Muscle of leg (tissue), 11 donors: ENCODE measurements around the gene DUSP16. TPM values are rescaled to one million over a fixed set of nuclear protein-coding genes. Genes with fewer than 3 reads are reported as not detected.
A peak's percentile ranks its signal among the peaks of the same experiment; 100 is the strongest.
"Not testable (repeated sequence)": the region's sequence is repeated elsewhere in the genome, so short reads cannot be mapped to it uniquely, and the experiment has no call there.

ENCODE experiments used
- DNase-seq: peaks from one replicate; pipeline ENCODE4 v3.0.0; 2013
- H3K27ac ChIP-seq: one replicate; pipeline ENCODE4 v1.5.1; 2013; ENCODE audit warnings: mild to moderate bottlenecking, low read length, control low read depth
- H3K27me3 ChIP-seq: one replicate; pipeline ENCODE4 v1.6.1; 2013; ENCODE audit warnings: low read length; ENCODE audit not compliant: control insufficient read depth, insufficient read depth
- H3K36me3 ChIP-seq: one replicate; pipeline ENCODE4 v1.6.1; 2013; ENCODE audit warnings: low read length; ENCODE audit not compliant: control insufficient read depth, insufficient read depth
- H3K4me1 ChIP-seq: one replicate; pipeline ENCODE4 v1.6.1; 2013; ENCODE audit warnings: low read length; ENCODE audit not compliant: control insufficient read depth, insufficient read depth
- H3K4me3 ChIP-seq: one replicate; pipeline ENCODE4 v1.5.1; 2013; ENCODE audit warnings: low read length, control low read depth
- H3K9me3 ChIP-seq: replicated peaks from 2 replicates; pipeline ENCODE4 v1.6.1; 2013; ENCODE audit warnings: low read depth, low read length; ENCODE audit not compliant: control insufficient read depth
- WGBS: methylation state at CpG from one replicate; pipeline ENCODE4 v1.1.5; 2013; ENCODE audit warnings: missing lambda C conversion rate; ENCODE audit not compliant: insufficient coverage; 5-methylcytosine and 5-hydroxymethylcytosine counted together
- polyA plus RNA-seq, 8 donors: library from polyadenylated mRNA; unstranded; fragments of 120-200 nt; gene quantifications; one replicate each; pipeline versions ENCODE4 v1.2.1 to v1.2.3, GENCODE V29; 2013; ENCODE audit warnings: inconsistent platforms in 1 of 8, low replicate concordance in 1 of 8; ENCODE audit not compliant: insufficient read length in 8 of 8, insufficient read depth in 1 of 8
- total RNA-seq: library from RNA; stranded (reverse); fragments of 120-200 nt; gene quantifications from one replicate; pipeline ENCODE4 v1.2.4, GENCODE V29; 2013

Gene DUSP16
- total and polyA plus RNA-seq, 9 donors: 18.2 to 34.1 (median 25.9) TPM

GRCh38 chr12:12585115-12585863 lies 22.6 kb upstream of the DUSP16 start:
- H3K36me3 ChIP-seq: no peaks in the 10 kb centered on the region

GRCh38 chr12:12583510-12584178 lies 21.0 kb upstream of the DUSP16 start:
- H3K27me3 ChIP-seq: no peaks in the 10 kb centered on the region
- no peaks in the 10 kb centered on the region for H3K36me3 ChIP-seq
- H3K4me1 ChIP-seq: no peaks in the 10 kb centered on the region
- no CpG with 5 or more reads among the region's 5 CpGs for WGBS
- no peaks in the 10 kb centered on the region for H3K9me3 ChIP-seq
- no peak overlapping the region for H3K27ac ChIP-seq
- DNase-seq: no peak
- H3K4me3 ChIP-seq: no peak overlapping the region

More at GRCh38 chr12:12585115-12585863, 22.6 kb upstream of the DUSP16 start:
- Histone ChIP-seq H3K9me3 (no peaks in the 10 kb centered on the region), H3K4me3 (no peak overlapping the region), H3K4me1 (no peaks in the 10 kb centered on the region), H3K27ac (no peak overlapping the region), H3K27me3 (peaks cover 2% of the 10 kb centered on the region)
- no peak for DNase-seq
- 80% methylated on average over 1 of the region's 2 CpGs for whole genome bisulfite sequencing

DNA sequence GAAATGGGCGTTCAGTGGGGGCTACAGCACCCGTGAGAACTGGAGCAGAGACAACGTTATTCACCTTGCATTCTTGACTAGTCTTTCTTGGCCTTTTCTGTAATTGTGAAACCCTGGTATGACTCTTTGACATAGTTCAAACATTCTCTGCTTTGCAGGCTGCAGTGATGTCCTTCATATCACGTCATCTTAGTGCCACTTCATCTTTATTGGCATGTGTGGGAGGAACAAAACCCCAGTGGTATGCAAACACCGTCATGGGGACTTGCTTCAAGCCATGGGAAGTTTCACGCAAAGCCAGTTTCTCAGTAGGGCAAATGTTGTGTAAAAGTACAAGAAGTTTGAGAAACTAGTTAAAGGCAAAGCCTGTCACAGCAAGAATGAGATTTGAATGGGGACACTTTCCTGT lies 20.2 kb upstream of the DUSP16 start:
- no peak overlapping the region for H3K4me3 ChIP-seq
- H3K27me3 ChIP-seq: no peaks in the 10 kb centered on the region
- no peak overlapping the region for H3K27ac ChIP-seq
- no peaks in the 10 kb centered on the region for H3K36me3 ChIP-seq
- 58% methylated on average over 5 of the region's 6 CpGs for WGBS
- no peaks in the 10 kb centered on the region for H3K9me3 ChIP-seq
- no peaks in the 10 kb centered on the region for H3K4me1 ChIP-seq
- no peak for DNase-seq

GRCh38 chr12:12582193-12582881 lies 19.7 kb upstream of the DUSP16 start:
- Histone ChIP-seq H3K4me1 (no peaks in the 10 kb centered on the region), H3K36me3 (no peaks in the 10 kb centered on the region), H3K27ac (no peak overlapping the region), H3K4me3 (no peak overlapping the region), H3K9me3 (no peaks in the 10 kb centered on the region), H3K27me3 (no peaks in the 10 kb centered on the region)
- WGBS: 78% methylated on average over 3 of the region's 4 CpGs
- DNase-seq: no peak

- not testable (repeated sequence) for H3K4me1 ChIP-seq, DNase-seq, H3K9me3 ChIP-seq, H3K27ac ChIP-seq, H3K36me3 ChIP-seq, H3K27me3 ChIP-seq, H3K4me3 ChIP-seq
- no CpG with 5 or more reads among the region's 1 CpG for WGBS
These were observed 18.1 kb upstream of the DUSP16 start for GRCh38 chr12:12580716-12581115.

DNA sequence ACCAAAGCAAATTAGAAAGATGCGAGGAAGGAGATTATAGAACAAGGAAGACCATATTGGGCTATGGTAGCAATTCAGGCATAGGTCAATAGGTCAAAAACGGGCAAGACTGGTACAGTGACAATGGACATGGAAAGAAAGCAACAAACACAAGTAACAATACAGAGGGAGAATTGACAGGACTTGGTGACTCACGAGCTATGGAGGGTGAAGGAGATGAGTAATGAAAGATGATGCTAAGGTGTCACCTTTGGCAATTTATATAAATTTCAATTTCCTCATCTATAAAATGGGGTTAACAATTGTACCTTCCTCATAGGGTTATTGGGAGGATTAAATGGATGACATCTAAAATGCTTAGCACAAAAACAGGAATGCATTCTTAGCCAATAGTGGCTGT lies 15.1 kb upstream of the DUSP16 start:
- Histone ChIP-seq H3K36me3 (no peaks in the 10 kb centered on the region), H3K27me3 (no peaks in the 10 kb centered on the region), H3K9me3 (no peaks in the 10 kb centered on the region), H3K4me1 (no peaks in the 10 kb centered on the region), H3K4me3 (no peak overlapping the region), H3K27ac (no peak overlapping the region)
- no CpG with 5 or more reads among the region's 3 CpGs for WGBS
- DNase-seq: no peak

DNA sequence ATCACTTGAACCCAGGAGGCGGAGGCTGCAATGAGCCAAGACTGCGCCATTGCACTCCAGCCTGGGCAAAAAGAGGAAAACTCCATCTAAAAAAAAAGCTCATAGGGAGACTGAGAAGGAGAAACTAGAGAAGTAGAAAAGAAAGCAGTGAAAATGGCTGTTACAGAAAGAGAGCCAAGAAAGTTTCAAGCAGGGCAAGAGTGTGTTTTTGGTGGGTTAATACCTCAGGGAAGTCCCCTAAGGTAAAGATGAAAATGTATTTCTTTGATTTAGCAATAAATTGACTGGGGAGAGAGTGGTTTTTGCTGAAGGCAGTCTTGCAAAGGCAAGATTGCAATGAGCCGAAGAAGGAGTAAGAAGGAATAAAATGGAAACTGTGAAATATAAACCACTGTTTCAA lies 10.0 kb upstream of the DUSP16 start:
- Histone ChIP-seq H3K36me3 (no peaks in the 10 kb centered on the region), H3K4me1 (no peaks in the 10 kb centered on the region), H3K27ac (no peak overlapping the region), H3K9me3 (no peaks in the 10 kb centered on the region), H3K27me3 (no peaks in the 10 kb centered on the region), H3K4me3 (no peak overlapping the region)
- no CpG with 5 or more reads among the region's 3 CpGs for WGBS
- DNase-seq: no peak

DNA sequence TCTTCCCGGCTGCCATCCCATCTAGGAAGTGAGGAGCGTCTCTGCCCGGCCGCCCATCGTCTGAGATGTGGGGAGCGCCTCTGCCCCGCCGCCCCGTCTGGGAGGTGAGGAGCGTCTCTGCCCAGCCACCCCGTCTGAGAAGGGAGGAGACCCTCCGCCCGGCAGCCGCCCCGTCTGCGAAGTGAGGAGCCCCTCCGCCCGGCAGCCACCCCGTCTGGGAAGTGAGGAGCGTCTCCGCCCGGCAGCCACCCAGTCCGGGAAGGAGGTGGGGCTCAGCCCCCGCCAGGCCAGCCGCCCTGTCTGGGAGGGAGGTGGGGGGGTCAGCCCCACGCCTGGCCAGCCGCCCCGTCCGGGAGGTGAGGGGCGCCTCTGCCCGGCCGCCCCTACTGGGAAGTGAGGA lies 3.3 kb upstream of the DUSP16 start:
- not testable (repeated sequence) for DNase-seq, H3K27ac ChIP-seq, H3K36me3 ChIP-seq, H3K27me3 ChIP-seq, H3K9me3 ChIP-seq, H3K4me3 ChIP-seq
- H3K4me1 ChIP-seq: peaks cover 11% of the 10 kb centered on the region
- no CpG with 5 or more reads among the region's 32 CpGs for WGBS

- Histone ChIP-seq H3K27ac (no peak overlapping the region), H3K27me3 (no peaks in the 10 kb centered on the region), H3K36me3 (no peaks in the 10 kb centered on the region), H3K4me3 (no peak overlapping the region), H3K4me1 (peaks cover 12% of the 10 kb centered on the region), H3K9me3 (peaks cover 3% of the 10 kb centered on the region)
- no peak for DNase-seq
- no CpG with 5 or more reads among the region's 1 CpG for WGBS
These were observed 2.2 kb upstream of the DUSP16 start for GRCh38 chr12:12564911-12565310.

DNA sequence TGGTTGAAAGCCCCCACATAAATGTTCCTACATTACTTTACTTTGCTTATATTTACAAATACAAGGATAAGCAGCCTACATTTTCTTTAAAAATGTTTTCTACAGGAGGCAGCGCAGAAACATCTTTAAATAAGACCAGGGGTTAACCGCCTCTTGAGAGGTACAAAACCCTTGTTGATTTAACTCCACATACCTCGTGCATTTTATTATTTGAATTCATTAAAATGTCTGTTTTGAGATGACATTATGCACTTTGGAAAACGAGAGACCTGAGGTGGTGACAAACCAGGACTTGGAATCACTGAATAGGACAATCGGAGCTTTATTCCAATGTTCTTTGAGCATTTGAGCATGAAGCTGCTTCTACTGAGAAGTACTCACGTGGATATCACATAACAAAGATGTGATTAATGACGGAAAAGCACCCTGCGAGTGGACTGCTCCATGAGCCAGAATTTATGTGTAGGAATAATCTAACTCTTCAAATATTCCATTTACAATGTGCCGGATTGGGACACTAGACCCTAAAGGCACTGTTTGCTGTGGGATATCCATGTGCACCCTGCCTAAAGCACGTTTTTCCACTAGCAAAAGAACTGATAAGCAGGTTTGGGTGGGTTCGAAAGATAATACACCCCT lies 746 bp upstream of the DUSP16 start:
- Histone ChIP-seq H3K36me3 (no peaks in the 10 kb centered on the region), H3K4me3 (peak overlapping the region; percentile 93), H3K9me3 (peaks cover 3% of the 10 kb centered on the region), H3K4me1 (peaks cover 15% of the 10 kb centered on the region), H3K27ac (peak overlapping the region; percentile 99), H3K27me3 (no peaks in the 10 kb centered on the region)
- WGBS: 22% methylated on average over 2 of the region's 11 CpGs
- peak; percentile 54 for DNase-seq
